Measurements from ENCODE around the gene TPRN. TPM values are rescaled to one million over a fixed set of nuclear protein-coding genes. Genes with fewer than 3 reads are reported as not detected.
A peak's percentile ranks its signal among the peaks of the same experiment; 100 is the strongest.

Gene TPRN
- total RNA-seq, 2 donors from 2014 or later, result 13.3 to 19.9 TPM

DNA sequence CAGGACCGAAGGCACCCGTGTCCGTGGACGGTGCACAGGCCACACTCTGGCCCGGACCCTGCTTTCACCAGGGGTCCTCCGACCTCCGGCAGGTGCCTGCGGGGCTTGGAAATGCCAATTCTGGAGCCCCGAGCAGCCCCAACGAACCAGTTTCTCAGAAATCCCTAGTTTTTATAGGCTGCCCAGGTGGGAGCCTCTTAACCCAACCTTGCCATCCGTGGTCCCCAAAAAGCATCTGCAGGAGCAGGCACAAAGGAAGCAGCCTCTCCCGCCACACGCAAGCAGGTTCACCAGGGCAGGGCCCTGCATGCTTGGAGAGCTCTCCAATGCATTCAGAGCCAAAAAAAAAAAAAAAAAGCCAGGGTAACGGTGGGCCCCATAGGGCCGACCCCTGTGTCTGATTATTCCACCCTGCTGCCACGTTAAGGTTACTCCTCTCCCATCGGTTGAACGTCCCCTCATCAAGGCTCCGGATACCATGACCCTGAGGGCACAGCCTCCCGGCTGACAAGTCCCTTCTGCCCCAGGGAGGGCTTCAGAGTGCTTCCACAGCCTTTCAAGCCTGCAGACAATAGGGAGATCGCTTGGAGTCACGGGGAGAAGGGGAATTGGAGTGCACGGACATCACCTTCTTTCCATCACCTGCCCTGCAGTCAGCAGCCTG lies 796 bp upstream of the TPRN start:
- ATAC-seq (replicated peaks in 1 of 2) (no peak), DNase-seq (no peak)
- H3K9me3 Mint-ChIP-seq, result no peaks in the 10 kb centered on the region
- H3K27ac Mint-ChIP-seq, result peak overlapping the region; percentile 28
- H3K36me3 Mint-ChIP-seq (ENCODE audit: insufficient read depth in 2 of 2), result peaks cover 1 to 9% of the 10 kb centered on the region in 2 donors
- H3K27me3 Mint-ChIP-seq (ENCODE audit: low read depth), result no peaks in the 10 kb centered on the region
- peak overlapping the region; percentile 91 to 93 for H3K4me3 Mint-ChIP-seq
- H3K4me1 Mint-ChIP-seq (ENCODE audit: low read depth), result peaks cover 43% of the 10 kb centered on the region

DNA sequence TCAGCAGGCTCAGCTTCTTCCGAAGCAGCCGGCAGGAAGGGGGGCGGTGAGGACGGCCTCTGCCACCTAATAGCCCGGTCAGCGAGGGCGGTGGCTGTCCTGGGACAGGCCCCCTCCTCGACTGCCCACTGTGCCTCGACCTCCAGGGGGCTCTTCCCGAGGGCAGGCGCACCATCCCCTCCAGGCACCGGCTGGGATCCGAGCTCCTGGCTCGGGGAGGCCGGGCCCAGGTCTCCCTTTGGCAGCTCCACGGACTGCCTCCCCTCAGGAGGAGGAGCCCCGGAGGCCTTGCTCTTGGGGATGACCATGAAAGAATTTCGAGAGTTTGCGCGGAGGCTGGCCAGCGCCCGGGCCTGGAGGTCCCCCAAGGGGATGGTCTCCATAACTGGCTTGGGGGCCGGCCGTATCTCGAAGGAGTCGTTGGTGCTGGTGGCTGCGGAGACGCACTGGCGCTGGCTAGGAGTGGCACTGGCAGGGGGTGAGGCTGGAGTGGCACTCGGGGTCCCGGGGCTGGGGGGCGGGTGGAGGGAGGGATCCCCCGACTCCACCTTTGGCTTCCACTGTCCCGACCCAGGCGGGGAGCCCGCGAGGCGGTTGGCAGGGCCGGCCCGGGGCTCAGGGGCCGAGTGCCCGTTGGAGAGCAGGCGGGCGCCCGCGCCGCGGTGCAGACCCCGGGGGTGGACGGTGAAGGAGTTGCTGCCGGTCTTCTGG lies 975 bp downstream of the TPRN start:
- H3K36me3 Mint-ChIP-seq (ENCODE audit: insufficient read depth in 2 of 2), result peaks cover 0 to 4% of the 10 kb centered on the region in 2 donors
- H3K9me3 Mint-ChIP-seq, result no peaks in the 10 kb centered on the region
- ATAC-seq (replicated peaks in 1 of 2) (no peak), DNase-seq (no peak)
- no peak overlapping the region for H3K27ac Mint-ChIP-seq
- peak overlapping the region; percentile 84 to 89 for H3K4me3 Mint-ChIP-seq
- peaks cover 34% of the 10 kb centered on the region for H3K4me1 Mint-ChIP-seq (ENCODE audit: low read depth)
- H3K27me3 Mint-ChIP-seq (ENCODE audit: low read depth), result no peaks in the 10 kb centered on the region

- ATAC-seq (replicated peaks in 1 of 2) (no peak), DNase-seq (no peak)
- Mint-ChIP-seq H3K36me3 (ENCODE audit: insufficient read depth in 2 of 2) (peaks cover 0 to 2% of the 10 kb centered on the region in 2 donors), H3K27me3 (ENCODE audit: low read depth) (no peaks in the 10 kb centered on the region), H3K4me3 (peak overlapping the region in 1 of 2 donors; percentile 84), H3K27ac (no peak overlapping the region), H3K4me1 (ENCODE audit: low read depth) (peaks cover 27% of the 10 kb centered on the region), H3K9me3 (no peaks in the 10 kb centered on the region)
Measured at GRCh38 chr9:137198902-137199283, 1.6 kb downstream of the TPRN start.

DNA sequence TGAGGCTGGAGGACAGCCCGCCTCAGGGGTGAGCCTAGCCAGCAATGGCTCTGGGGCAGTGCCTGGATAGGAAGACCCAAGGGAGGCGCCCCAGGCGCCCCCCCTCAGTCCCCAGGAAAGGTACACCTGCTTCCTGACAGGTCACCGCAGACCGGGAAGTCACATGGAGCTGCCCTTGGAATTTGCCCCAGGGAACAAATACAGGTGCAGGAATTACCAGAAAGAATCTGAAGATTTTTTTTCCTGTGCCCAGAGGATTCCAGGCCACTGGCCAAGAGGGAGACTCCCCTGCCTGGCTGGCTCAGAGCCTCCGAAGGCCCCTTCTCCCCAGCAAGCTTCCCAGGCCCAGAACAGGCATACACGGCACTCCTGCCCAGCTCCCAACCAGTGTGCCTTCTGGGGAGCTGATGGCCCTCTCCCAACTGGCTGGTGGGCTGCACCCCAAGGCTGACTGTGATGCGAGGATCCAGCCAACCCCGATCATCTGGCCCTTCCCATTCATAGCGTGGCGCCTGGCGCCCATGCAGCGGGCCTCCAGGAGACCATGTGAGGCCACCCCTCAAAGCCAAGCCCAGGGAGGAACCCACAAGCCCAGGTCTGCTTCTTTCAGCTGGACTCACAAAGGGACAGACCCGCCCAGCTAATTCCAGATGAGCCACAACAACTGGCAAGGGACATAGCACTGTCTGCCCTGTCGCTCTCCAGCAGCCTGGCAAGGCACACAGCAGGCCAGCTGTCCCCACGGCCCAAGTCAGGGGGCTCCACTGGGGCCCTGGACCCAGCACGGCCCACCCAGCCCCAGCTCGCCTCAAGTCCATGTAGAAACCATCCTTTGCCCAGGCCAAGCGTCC lies 2.3 kb downstream of the TPRN start:
- H3K4me1 Mint-ChIP-seq (ENCODE audit: low read depth), result peaks cover 22% of the 10 kb centered on the region
- no peaks in the 10 kb centered on the region for H3K9me3 Mint-ChIP-seq
- H3K27ac Mint-ChIP-seq, result no peak overlapping the region
- no peaks in the 10 kb centered on the region for H3K27me3 Mint-ChIP-seq (ENCODE audit: low read depth)
- peaks cover 0 to 1% of the 10 kb centered on the region in 2 donors for H3K36me3 Mint-ChIP-seq (ENCODE audit: insufficient read depth in 2 of 2)
- ATAC-seq (replicated peaks in 1 of 2) (no peak), DNase-seq (no peak)
- peak overlapping the region; percentile 18 to 36 for H3K4me3 Mint-ChIP-seq

GRCh38 chr9:137195525-137196220 lies 4.9 kb downstream of the TPRN start:
- Mint-ChIP-seq H3K36me3 (ENCODE audit: insufficient read depth in 2 of 2) (peaks cover 0 to 3% of the 10 kb centered on the region in 2 donors), H3K4me3 (no peak overlapping the region), H3K4me1 (ENCODE audit: low read depth) (peaks cover 11% of the 10 kb centered on the region), H3K27me3 (ENCODE audit: low read depth) (no peaks in the 10 kb centered on the region), H3K27ac (no peak overlapping the region), H3K9me3 (no peaks in the 10 kb centered on the region)
- no peak for DNase-seq
- no peak for ATAC-seq (replicated peaks in 1 of 2)

DNA sequence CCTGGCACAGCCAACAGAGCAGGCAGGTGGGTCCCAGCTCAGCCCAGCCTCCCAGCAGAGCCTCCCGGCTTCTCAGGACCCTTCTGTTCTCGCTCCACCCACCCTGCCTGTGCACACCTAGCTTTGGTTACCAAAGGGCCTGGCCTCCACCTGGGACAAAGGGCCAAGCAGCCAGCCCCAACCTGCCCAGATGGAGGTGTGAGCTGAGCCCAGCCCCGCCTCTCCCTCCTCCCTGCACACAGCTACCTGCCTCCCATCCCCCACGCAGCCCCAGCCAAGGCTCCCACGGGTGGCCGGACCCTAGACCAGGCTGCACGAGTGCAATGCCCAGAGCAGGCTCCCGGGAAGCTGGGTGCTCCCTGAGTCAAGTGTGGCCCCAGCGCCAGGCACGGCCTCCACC lies 5.6 kb downstream of the TPRN start:
- peaks cover 0 to 5% of the 10 kb centered on the region in 2 donors for H3K36me3 Mint-ChIP-seq (ENCODE audit: insufficient read depth in 2 of 2)
- no peak overlapping the region for H3K27ac Mint-ChIP-seq
- no peak for DNase-seq
- no peak overlapping the region for H3K4me3 Mint-ChIP-seq
- peaks cover 17% of the 10 kb centered on the region for H3K4me1 Mint-ChIP-seq (ENCODE audit: low read depth)
- no peaks in the 10 kb centered on the region for H3K27me3 Mint-ChIP-seq (ENCODE audit: low read depth)
- no peaks in the 10 kb centered on the region for H3K9me3 Mint-ChIP-seq
- ATAC-seq (replicated peaks in 1 of 2), result no peak

GRCh38 chr9:137194388-137194787 lies 6.2 kb downstream of the TPRN start:
- Mint-ChIP-seq H3K27ac (no peak overlapping the region), H3K9me3 (no peaks in the 10 kb centered on the region), H3K36me3 (ENCODE audit: insufficient read depth in 2 of 2) (peaks cover 0 to 3% of the 10 kb centered on the region in 2 donors), H3K27me3 (ENCODE audit: low read depth) (no peaks in the 10 kb centered on the region), H3K4me3 (no peak overlapping the region), H3K4me1 (ENCODE audit: low read depth) (peaks cover 22% of the 10 kb centered on the region)
- no peak for DNase-seq
- ATAC-seq (replicated peaks in 1 of 2), result no peak

DNA sequence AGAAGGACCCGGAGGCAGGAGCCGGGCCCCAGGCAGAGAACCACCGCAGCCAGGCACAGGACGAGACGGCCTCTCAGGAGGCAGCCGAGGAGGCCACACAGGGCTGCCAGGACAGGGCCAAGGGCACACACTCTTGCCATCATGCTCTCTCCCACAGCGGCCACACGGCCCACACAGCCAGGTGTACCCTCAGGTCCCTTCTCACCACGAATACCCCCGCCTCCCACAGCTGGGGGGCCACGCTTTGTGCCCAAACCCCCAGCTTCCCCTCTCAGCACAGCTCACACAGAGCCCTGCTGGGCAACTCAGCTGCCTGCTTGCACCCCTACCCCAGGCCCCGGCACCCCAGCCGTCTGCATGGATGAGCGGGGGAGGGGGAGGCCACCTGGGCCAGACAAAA lies 6.8 kb downstream of the TPRN start:
- Mint-ChIP-seq H3K4me1 (ENCODE audit: low read depth) (peaks cover 28% of the 10 kb centered on the region), H3K9me3 (no peaks in the 10 kb centered on the region), H3K36me3 (ENCODE audit: insufficient read depth in 2 of 2) (peaks cover 0 to 3% of the 10 kb centered on the region in 2 donors), H3K27me3 (ENCODE audit: low read depth) (no peaks in the 10 kb centered on the region), H3K4me3 (no peak overlapping the region), H3K27ac (no peak overlapping the region)
- DNase-seq, result no peak
- no peak for ATAC-seq (replicated peaks in 1 of 2)

GRCh38 chr9:137192859-137193258 lies 7.7 kb downstream of the TPRN start:
- H3K36me3 Mint-ChIP-seq (ENCODE audit: insufficient read depth in 2 of 2), result peaks cover 0 to 3% of the 10 kb centered on the region in 2 donors
- no peaks in the 10 kb centered on the region for H3K9me3 Mint-ChIP-seq
- H3K4me1 Mint-ChIP-seq (ENCODE audit: low read depth), result peaks cover 23% of the 10 kb centered on the region
- no peak overlapping the region for H3K4me3 Mint-ChIP-seq
- ATAC-seq (replicated peaks in 1 of 2) (no peak), DNase-seq (no peak)
- no peaks in the 10 kb centered on the region for H3K27me3 Mint-ChIP-seq (ENCODE audit: low read depth)
- H3K27ac Mint-ChIP-seq, result no peak overlapping the region

- no peak overlapping the region for H3K4me3 Mint-ChIP-seq
- H3K4me1 Mint-ChIP-seq (ENCODE audit: low read depth), result peaks cover 27% of the 10 kb centered on the region
- no peak for DNase-seq
- no peaks in the 10 kb centered on the region for H3K9me3 Mint-ChIP-seq
- no peak overlapping the region for H3K27ac Mint-ChIP-seq
- H3K27me3 Mint-ChIP-seq (ENCODE audit: low read depth), result no peaks in the 10 kb centered on the region
- no peak for ATAC-seq (replicated peaks in 1 of 2)
- H3K36me3 Mint-ChIP-seq (ENCODE audit: insufficient read depth in 2 of 2), result peaks cover 0 to 3% of the 10 kb centered on the region in 2 donors
Measured at GRCh38 chr9:137192448-137192780, 8.1 kb downstream of the TPRN start.

DNA sequence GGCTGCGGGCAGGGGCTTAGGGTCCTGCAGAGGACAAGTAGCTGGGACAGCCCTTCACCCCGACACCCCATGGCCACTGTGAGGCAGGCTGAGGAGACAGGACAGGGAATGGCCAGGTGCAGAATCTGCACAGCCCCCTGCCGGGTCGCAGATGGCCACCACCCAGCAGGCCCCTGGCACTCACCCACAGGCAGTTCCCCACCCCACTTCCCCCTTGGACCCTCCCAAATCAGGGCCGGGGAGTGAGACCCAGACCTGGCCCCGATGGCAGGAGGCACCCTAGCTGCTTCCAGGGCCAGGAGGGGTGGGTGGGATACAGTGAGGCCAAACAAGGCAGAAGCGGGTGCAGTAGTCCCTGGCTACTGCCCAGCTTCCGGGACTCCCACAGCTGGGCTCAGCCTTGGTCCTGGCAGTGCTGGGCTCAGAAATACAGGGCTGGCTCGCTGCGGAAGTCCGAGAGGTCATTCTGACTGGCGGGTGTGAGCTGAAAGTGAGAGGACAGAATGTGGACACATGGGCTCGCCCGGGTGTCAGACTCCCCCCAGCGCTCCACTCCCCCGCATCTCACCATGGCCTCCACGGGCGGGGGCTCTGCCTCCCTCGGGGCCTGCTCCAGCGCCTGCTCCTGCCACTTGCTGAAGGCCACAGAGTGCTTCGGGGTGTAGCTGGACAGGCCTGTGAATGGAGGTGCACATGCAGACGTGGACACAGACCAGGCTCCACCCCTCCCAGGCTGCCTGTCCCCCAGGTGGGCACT lies 8.7 kb downstream of the TPRN start:
- ATAC-seq (replicated peaks in 1 of 2) (no peak), DNase-seq (no peak)
- no peak overlapping the region for H3K4me3 Mint-ChIP-seq
- no peaks in the 10 kb centered on the region for H3K27me3 Mint-ChIP-seq (ENCODE audit: low read depth)
- no peak overlapping the region for H3K27ac Mint-ChIP-seq
- peaks cover 33% of the 10 kb centered on the region for H3K4me1 Mint-ChIP-seq (ENCODE audit: low read depth)
- peaks cover 0 to 3% of the 10 kb centered on the region in 2 donors for H3K36me3 Mint-ChIP-seq (ENCODE audit: insufficient read depth in 2 of 2)
- no peaks in the 10 kb centered on the region for H3K9me3 Mint-ChIP-seq

- Mint-ChIP-seq H3K4me3 (peak overlapping the region in 1 of 2 donors; percentile 71), H3K27me3 (ENCODE audit: low read depth) (no peaks in the 10 kb centered on the region), H3K36me3 (ENCODE audit: insufficient read depth in 2 of 2) (peaks cover 0 to 3% of the 10 kb centered on the region in 2 donors), H3K4me1 (ENCODE audit: low read depth) (peaks cover 39% of the 10 kb centered on the region), H3K27ac (no peak overlapping the region), H3K9me3 (no peaks in the 10 kb centered on the region)
- no peak for DNase-seq
- no peak for ATAC-seq (replicated peaks in 1 of 2)
Measured at GRCh38 chr9:137191245-137191644, 9.3 kb downstream of the TPRN start.

Measured in activated T-cell treated with anti-CD3 and anti-CD28 coated beads, Interleukin-2, amount 50 U/mL, for 72 hours (primary cell).